ENCODE measurements around the gene ASRGL1. TPM values are rescaled to one million over a fixed set of nuclear protein-coding genes. Genes with fewer than 3 reads are reported as not detected.
"Not testable (repeated sequence)": the region's sequence is repeated elsewhere in the genome, so short reads cannot be mapped to it uniquely, and the experiment has no call there.

Gene ASRGL1
- total RNA-seq, 1 experiment from 2014 or later, result 26.6 TPM

DNA sequence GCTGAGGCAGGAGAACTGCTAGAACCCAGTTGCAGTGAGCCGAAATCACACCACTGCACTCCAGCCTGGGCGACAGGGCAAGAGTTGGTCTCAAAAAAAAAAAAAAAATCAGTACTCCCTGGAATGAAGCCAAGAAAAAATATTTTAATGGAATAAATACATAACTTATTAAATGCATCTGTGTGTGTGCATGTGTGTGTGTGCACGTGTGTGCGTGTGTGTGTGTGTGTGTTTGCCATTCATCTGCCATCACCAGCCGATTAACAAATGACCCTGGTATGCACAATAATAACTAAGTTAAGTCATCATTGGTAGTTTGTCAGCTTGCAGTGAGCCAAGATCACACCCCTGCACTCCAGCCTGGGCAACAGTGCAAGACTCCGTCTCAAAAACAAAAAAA, 46.6 kb downstream of the ASRGL1 start:
- TF ChIP-seq EZH2 (IDR thresholded peaks at IDR 0.05; ENCODE audit: low read length, unreplicated experiment), result no peak
- TF ChIP-seq, protein P1, sequence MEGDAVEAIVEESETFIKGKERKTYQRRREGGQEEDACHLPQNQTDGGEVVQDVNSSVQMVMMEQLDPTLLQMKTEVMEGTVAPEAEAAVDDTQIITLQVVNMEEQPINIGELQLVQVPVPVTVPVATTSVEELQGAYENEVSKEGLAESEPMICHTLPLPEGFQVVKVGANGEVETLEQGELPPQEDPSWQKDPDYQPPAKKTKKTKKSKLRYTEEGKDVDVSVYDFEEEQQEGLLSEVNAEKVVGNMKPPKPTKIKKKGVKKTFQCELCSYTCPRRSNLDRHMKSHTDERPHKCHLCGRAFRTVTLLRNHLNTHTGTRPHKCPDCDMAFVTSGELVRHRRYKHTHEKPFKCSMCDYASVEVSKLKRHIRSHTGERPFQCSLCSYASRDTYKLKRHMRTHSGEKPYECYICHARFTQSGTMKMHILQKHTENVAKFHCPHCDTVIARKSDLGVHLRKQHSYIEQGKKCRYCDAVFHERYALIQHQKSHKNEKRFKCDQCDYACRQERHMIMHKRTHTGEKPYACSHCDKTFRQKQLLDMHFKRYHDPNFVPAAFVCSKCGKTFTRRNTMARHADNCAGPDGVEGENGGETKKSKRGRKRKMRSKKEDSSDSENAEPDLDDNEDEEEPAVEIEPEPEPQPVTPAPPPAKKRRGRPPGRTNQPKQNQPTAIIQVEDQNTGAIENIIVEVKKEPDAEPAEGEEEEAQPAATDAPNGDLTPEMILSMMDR (conservative IDR thresholded peaks at IDR 0.05; ENCODE audit: low read depth, low read length), result no peak
- Histone ChIP-seq H3K9ac (ENCODE audit: low read length) (no peak overlapping the region), H3K79me2 (ENCODE audit: low read length) (no peaks in the 10 kb centered on the region), H4K20me1 (ENCODE audit: low read length) (no peaks in the 10 kb centered on the region), H3K27ac (ENCODE audit: low read length) (no peak overlapping the region), H2AFZ (ENCODE audit: low read length) (no peak overlapping the region), H3K36me3 (ENCODE audit: low read depth, low read length) (no peaks in the 10 kb centered on the region), H3K4me2 (ENCODE audit: low read length) (no peak overlapping the region), H3K4me3 (ENCODE audit: low read length) (no peak overlapping the region), H3K9me2 (replicated peaks; ENCODE audit: low read length) (no peaks in the 10 kb centered on the region), H3F3A (ENCODE audit: low read length, unreplicated experiment) (no peaks in the 10 kb centered on the region), H3K4me1 (ENCODE audit: insufficient read depth, low read length) (peaks cover 6% of the 10 kb centered on the region; the same call in 1 of the 2 replicates), H3K9me3 (ENCODE audit: low read length) (no peaks in the 10 kb centered on the region), H3K27me3 (ENCODE audit: low read length) (no peaks in the 10 kb centered on the region)
- no TSS peak for BruUV-seq (replicated peaks)
- ATAC-seq (no peak), DNase-seq (no peak)
- intact Hi-C loops (cut with micrococcal nuclease), result no loop called here
- ChIA-PET POLR2A (ENCODE audit: unreplicated experiment) (no interaction called here), CTCF (interaction anchor here (0.7 kb wide), 1 partner anchor 22 kb away, joined by 5 read pairs; no protein-coding TSS in a partner anchor)

DNA sequence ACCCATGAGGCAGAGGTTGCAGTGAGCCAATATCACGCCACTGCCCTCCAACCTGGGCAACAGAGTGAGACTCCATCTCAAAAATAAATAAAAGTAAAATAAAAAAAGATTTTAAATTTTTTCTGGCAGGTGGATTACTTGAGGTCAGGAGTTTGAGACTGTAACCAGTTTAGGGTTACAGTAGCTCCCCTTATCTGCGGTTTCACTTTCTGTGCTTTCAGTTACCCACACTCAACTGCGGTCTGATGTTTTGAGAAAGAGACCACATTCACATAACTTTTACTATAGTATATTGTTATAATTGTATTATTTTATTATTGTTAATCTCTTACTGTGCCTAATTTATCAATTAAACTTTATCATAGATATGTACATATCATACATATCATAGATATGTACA, 48.8 kb downstream of the ASRGL1 start:
- POLR2A ChIA-PET (ENCODE audit: unreplicated experiment); H3K36me3 ChIP-seq (ENCODE audit: low read depth, low read length); H3K4me1 ChIP-seq (ENCODE audit: insufficient read depth, low read length); ATAC-seq; H3K4me2 ChIP-seq (ENCODE audit: low read length); DNase-seq; H3K27ac ChIP-seq (ENCODE audit: low read length); H3F3A ChIP-seq (ENCODE audit: low read length, unreplicated experiment); H3K27me3 ChIP-seq (ENCODE audit: low read length); H4K20me1 ChIP-seq (ENCODE audit: low read length); H3K79me2 ChIP-seq (ENCODE audit: low read length); H3K9me2 ChIP-seq (replicated peaks; ENCODE audit: low read length); intact Hi-C loops (cut with micrococcal nuclease); H3K9me3 ChIP-seq (ENCODE audit: low read length); H3K9ac ChIP-seq (ENCODE audit: low read length); BruUV-seq (replicated peaks); H2AFZ ChIP-seq (ENCODE audit: low read length); H3K4me3 ChIP-seq (ENCODE audit: low read length): not testable (repeated sequence)
- CTCF ChIA-PET, result interaction anchor here (0.6 kb wide), 1 partner anchor 158 kb away, joined by 3 read pairs; no protein-coding TSS in a partner anchor

DNA sequence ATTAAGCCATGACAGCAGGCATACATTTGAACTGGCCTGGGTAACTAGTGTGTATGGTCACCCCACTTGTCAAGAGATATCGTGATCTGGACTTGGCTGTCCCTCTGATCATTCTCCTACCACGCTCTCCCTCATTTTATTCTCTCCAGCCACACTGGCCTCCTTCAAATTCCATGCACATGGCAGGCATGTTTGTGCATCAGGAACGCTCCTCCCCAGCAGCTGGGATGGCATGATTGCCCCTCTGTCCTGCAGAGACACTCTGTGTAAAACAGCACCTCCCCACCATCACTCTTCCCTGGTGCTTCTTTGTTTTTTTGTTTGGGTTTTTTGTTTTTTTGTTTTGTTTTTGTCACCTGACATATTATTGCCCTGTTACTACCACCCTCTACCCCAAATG, 50.1 kb downstream of the ASRGL1 start:
- Histone ChIP-seq H3K36me3 (ENCODE audit: low read depth, low read length) (no peaks in the 10 kb centered on the region), H3K9me2 (replicated peaks; ENCODE audit: low read length) (no peaks in the 10 kb centered on the region), H4K20me1 (ENCODE audit: low read length) (no peaks in the 10 kb centered on the region), H3K4me3 (ENCODE audit: low read length) (no peak overlapping the region), H3K9me3 (ENCODE audit: low read length) (no peaks in the 10 kb centered on the region), H2AFZ (ENCODE audit: low read length) (no peak overlapping the region), H3K27ac (ENCODE audit: low read length) (no peak overlapping the region), H3K4me2 (ENCODE audit: low read length) (no peak overlapping the region), H3K4me1 (ENCODE audit: insufficient read depth, low read length) (no peaks in the 10 kb centered on the region), H3K27me3 (ENCODE audit: low read length) (no peaks in the 10 kb centered on the region), H3K79me2 (ENCODE audit: low read length) (no peaks in the 10 kb centered on the region), H3K9ac (ENCODE audit: low read length) (no peak overlapping the region), H3F3A (ENCODE audit: low read length, unreplicated experiment) (no peaks in the 10 kb centered on the region)
- CTCF ChIA-PET, result no interaction called here
- BruUV-seq (replicated peaks), result no TSS peak
- intact Hi-C loops (cut with micrococcal nuclease), result no loop called here
- TF ChIP-seq EZH2phosphoT487 (IDR thresholded peaks at IDR 0.05; ENCODE audit: borderline replicate concordance, low read length) (no peak), EZH2 (IDR thresholded peaks at IDR 0.05; ENCODE audit: low read length, unreplicated experiment) (no peak)
- TF ChIP-seq, protein P1 (conservative IDR thresholded peaks at IDR 0.05; ENCODE audit: low read depth, low read length), result no peak
- POLR2A ChIA-PET (ENCODE audit: unreplicated experiment), result no interaction called here
- ATAC-seq (no peak), DNase-seq (no peak)

All from PC-3 (cell line).